Mammary epithelial cell (primary cell): ENCODE results near the gene EEF1A2.

Source experiments
- EZH2 ChIP-seq: IDR thresholded peaks from 2 replicates; pipeline ENCODE4 v1.6.1; 2012; ENCODE audit warnings: low read length, inconsistent platforms, borderline replicate concordance
- TF ChIP-seq, protein P1 (sequence below), 2 donors: IDR thresholded peaks in 1 of 2; conservative IDR thresholded peaks in 1 of 2; 2 replicates each; pipeline ENCODE4 v1.5.1; 2011 to 2012; ENCODE audit warnings: inconsistent platforms in 2 of 2, low read length in 2 of 2, mild to moderate bottlenecking in 2 of 2, control low read depth in 1 of 2, low read depth in 1 of 2; ENCODE audit not compliant: insufficient read depth in 1 of 2; ENCODE audit errors: extremely low read depth in 1 of 2

DNA sequence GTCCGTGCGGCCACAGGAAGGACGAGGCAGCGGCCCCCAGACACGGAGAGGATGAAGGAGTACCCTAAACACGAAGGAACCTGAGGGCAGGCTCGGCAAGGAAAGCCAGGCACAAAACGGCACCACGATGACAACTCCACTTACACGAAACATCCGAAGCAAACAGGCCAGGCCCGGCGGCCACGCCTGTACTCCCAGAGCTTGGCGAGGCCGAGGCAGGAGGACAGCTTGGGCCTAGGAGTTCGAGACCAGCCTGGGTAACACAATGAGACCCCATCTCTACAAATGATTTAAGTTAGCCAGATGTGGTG, 39.9 kb downstream of the EEF1A2 start:
- TF ChIP-seq, protein P1, sequence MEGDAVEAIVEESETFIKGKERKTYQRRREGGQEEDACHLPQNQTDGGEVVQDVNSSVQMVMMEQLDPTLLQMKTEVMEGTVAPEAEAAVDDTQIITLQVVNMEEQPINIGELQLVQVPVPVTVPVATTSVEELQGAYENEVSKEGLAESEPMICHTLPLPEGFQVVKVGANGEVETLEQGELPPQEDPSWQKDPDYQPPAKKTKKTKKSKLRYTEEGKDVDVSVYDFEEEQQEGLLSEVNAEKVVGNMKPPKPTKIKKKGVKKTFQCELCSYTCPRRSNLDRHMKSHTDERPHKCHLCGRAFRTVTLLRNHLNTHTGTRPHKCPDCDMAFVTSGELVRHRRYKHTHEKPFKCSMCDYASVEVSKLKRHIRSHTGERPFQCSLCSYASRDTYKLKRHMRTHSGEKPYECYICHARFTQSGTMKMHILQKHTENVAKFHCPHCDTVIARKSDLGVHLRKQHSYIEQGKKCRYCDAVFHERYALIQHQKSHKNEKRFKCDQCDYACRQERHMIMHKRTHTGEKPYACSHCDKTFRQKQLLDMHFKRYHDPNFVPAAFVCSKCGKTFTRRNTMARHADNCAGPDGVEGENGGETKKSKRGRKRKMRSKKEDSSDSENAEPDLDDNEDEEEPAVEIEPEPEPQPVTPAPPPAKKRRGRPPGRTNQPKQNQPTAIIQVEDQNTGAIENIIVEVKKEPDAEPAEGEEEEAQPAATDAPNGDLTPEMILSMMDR (conservative IDR thresholded peaks at IDR 0.05 in 1 of 2, IDR thresholded peaks at IDR 0.05 in 1 of 2; ENCODE audit: extremely low read depth in 1 of 2, insufficient read depth in 1 of 2, low read depth in 1 of 2, low read length in 2 of 2): no peak
- TF ChIP-seq EZH2: no peak
